CD8-positive, alpha-beta memory T cell (primary cell): ENCODE data around the gene CCDC78. TPM values are rescaled to one million over a fixed set of nuclear protein-coding genes. Genes with fewer than 3 reads are reported as not detected.

Experiments
- CTCF ChIA-PET: fragments of 350-600 bp; sonication (Branson Sonifier 250); formaldehyde crosslinking; loops from one replicate; lab custom pipeline; 2021; ENCODE audit warnings: antibody characterized with exemption; lab: Charles Lee
- POLR2A ChIA-PET: fragments of 350-600 bp; sonication (Branson Sonifier 250); formaldehyde crosslinking; loops from one replicate; lab custom pipeline; 2021; ENCODE audit warnings: antibody characterized with exemption; lab: Charles Lee
- DNase-seq, 5 donors: peaks; one replicate each; pipeline versions ENCODE4 v3.0.0 to v3.0.0-alpha.2; 2020 to 2022; ENCODE audit warnings: mixed read lengths in 1 of 5
- H3K27ac ChIP-seq: one replicate; pipeline ENCODE4 v1.7.0; 2013; ENCODE audit warnings: low read depth, mild to moderate bottlenecking, low read length, moderate library complexity
- H3K27me3 ChIP-seq: 2 replicates; pipeline ENCODE4 v1.7.0; 2013; ENCODE audit warnings: low read length, mild to moderate bottlenecking; ENCODE audit not compliant: insufficient read depth, poor library complexity, severe bottlenecking
- H3K36me3 ChIP-seq: 2 replicates; pipeline ENCODE4 v1.7.0; 2013; ENCODE audit warnings: mild to moderate bottlenecking, low read length, moderate library complexity; ENCODE audit not compliant: insufficient read depth
- H3K4me1 ChIP-seq: 2 replicates; pipeline ENCODE4 v1.7.0; 2013; ENCODE audit warnings: mild to moderate bottlenecking, low read length, moderate library complexity; ENCODE audit not compliant: insufficient read depth
- H3K4me3 ChIP-seq: 2 replicates; pipeline ENCODE4 v1.7.0; 2013; ENCODE audit warnings: mild to moderate bottlenecking, low read length
- H3K9me3 ChIP-seq: 2 replicates; pipeline ENCODE4 v1.7.0; 2013; ENCODE audit warnings: mild to moderate bottlenecking, low read length
- H3K27ac Mint-ChIP-seq, 8 donors: one replicate each; pipeline ENCODE4 v1.8.0; 2020 to 2021; ENCODE audit warnings: mixed read lengths in 8 of 8, mild to moderate bottlenecking in 6 of 8, inconsistent platforms in 3 of 8, moderate library complexity in 3 of 8
- H3K27me3 Mint-ChIP-seq, 2 donors: one replicate each; pipeline ENCODE4 v1.8.0; 2020 to 2021; ENCODE audit warnings: mixed read lengths in 2 of 2, mild to moderate bottlenecking in 1 of 2, moderate library complexity in 1 of 2
- H3K36me3 Mint-ChIP-seq, 3 donors: one replicate each; pipeline ENCODE4 v1.8.0; 2020 to 2021; ENCODE audit warnings: mixed read lengths in 3 of 3, inconsistent platforms in 1 of 3, mild to moderate bottlenecking in 1 of 3
- H3K4me1 Mint-ChIP-seq, 3 donors: one replicate each; pipeline ENCODE4 v1.8.0; 2020 to 2021; ENCODE audit warnings: mixed read lengths in 3 of 3, inconsistent platforms in 1 of 3, mild to moderate bottlenecking in 1 of 3
- H3K4me3 Mint-ChIP-seq, 7 donors: one replicate each; pipeline ENCODE4 v1.8.0; 2020 to 2021; ENCODE audit warnings: mixed read lengths in 7 of 7, mild to moderate bottlenecking in 6 of 7, moderate library complexity in 4 of 7, inconsistent platforms in 2 of 7
- H3K9me3 Mint-ChIP-seq, 5 donors: one replicate each; pipeline ENCODE4 v1.8.0; 2020 to 2022; ENCODE audit warnings: mixed read lengths in 5 of 5, mild to moderate bottlenecking in 3 of 5, moderate library complexity in 2 of 5, inconsistent platforms in 1 of 5
- polyA plus RNA-seq: library from polyadenylated mRNA; unstranded; fragments of 300-500 nt; fragmentation: Illumina TruSeq; gene quantifications from one replicate; pipeline ENCODE4 v1.2.3, GENCODE V29; 2021
- total RNA-seq, 2 experiments: library from RNA; stranded (reverse); gene quantifications; one replicate each; pipeline ENCODE4 v1.2.3, GENCODE V29; 2021

The CCDC78 gene
- total and polyA plus RNA-seq, 3 experiments from 2014 or later, result 0.53 to 9.9 (median 9.8) TPM

GRCh38 chr16:718922-719321, 7.3 kb downstream of the CCDC78 start:
- H3K36me3 Mint-ChIP-seq, result no peaks in the 10 kb centered on the region
- no peak for DNase-seq
- no peak overlapping the region for H3K4me3 ChIP-seq
- H3K4me3 Mint-ChIP-seq, result peak overlapping the region in 6 of 7 donors; percentile 19 to 97 (median 88)
- no peaks in the 10 kb centered on the region for H3K9me3 Mint-ChIP-seq
- H3K4me1 ChIP-seq, result peaks cover 35% of the 10 kb centered on the region
- no peaks in the 10 kb centered on the region for H3K27me3 Mint-ChIP-seq
- H3K36me3 ChIP-seq, result no peaks in the 10 kb centered on the region
- CTCF ChIA-PET, result interaction anchor here (0.9 to 22.8 kb wide), 4 partner anchors 9 to 67 kb away, joined by 4 to 332 read pairs (median 7); partner anchors contain the start of genes CIAO3 and HAGHL
- H3K4me1 Mint-ChIP-seq, result peaks cover 18 to 45% (median 19%) of the 10 kb centered on the region in 3 donors
- POLR2A ChIA-PET, result interaction anchor here (1.4 to 5.9 kb wide), 2 partner anchors 7 to 9 kb away, joined by 10 to 53 read pairs; partner anchors contain the start of genes CCDC78 and HAGHL
- no peaks in the 10 kb centered on the region for H3K27me3 ChIP-seq
- H3K9me3 ChIP-seq, result no peaks in the 10 kb centered on the region
- H3K27ac Mint-ChIP-seq, result peak overlapping the region in 6 of 8 donors; percentile 34 to 98 (median 62)
- no peak overlapping the region for H3K27ac ChIP-seq

- Mint-ChIP-seq H3K36me3 (no peaks in the 10 kb centered on the region), H3K27ac (peak overlapping the region in 2 of 8 donors; percentile 12 to 98), H3K4me1 (peaks cover 18 to 42% (median 19%) of the 10 kb centered on the region in 3 donors), H3K27me3 (no peaks in the 10 kb centered on the region), H3K4me3 (peak overlapping the region in 3 of 7 donors; percentile 88 to 97 (median 89)), H3K9me3 (no peaks in the 10 kb centered on the region)
- Histone ChIP-seq H3K4me3 (no peak overlapping the region), H3K36me3 (no peaks in the 10 kb centered on the region), H3K27ac (no peak overlapping the region), H3K27me3 (no peaks in the 10 kb centered on the region), H3K4me1 (peaks cover 35% of the 10 kb centered on the region), H3K9me3 (no peaks in the 10 kb centered on the region)
- CTCF ChIA-PET, result interaction anchor here (0.9 to 22.8 kb wide), 3 partner anchors 8 to 67 kb away, joined by 4 to 332 read pairs (median 4); partner anchors contain the start of genes CIAO3 and HAGHL
- POLR2A ChIA-PET, result interaction anchor here (5.9 kb wide), 1 partner anchor 8 kb away, joined by 53 read pairs; the partner anchor contains the start of genes CCDC78 and HAGHL
- DNase-seq, result no peak
Measured at GRCh38 chr16:718389-718788, 7.9 kb downstream of the CCDC78 start.

GRCh38 chr16:717450-718245, 8.6 kb downstream of the CCDC78 start:
- ChIA-PET POLR2A (interaction anchor here (5.9 kb wide), 1 partner anchor 9 kb away, joined by 53 read pairs; the partner anchor contains the start of genes CCDC78 and HAGHL), CTCF (interaction anchor here (1.1 to 22.8 kb wide), 2 partner anchors 19 to 68 kb away, joined by 4 to 332 read pairs; partner anchors contain the start of genes CIAO3 and HAGHL)
- no peaks in the 10 kb centered on the region for H3K36me3 Mint-ChIP-seq
- Histone ChIP-seq H3K27me3 (no peaks in the 10 kb centered on the region), H3K36me3 (no peaks in the 10 kb centered on the region), H3K4me1 (peaks cover 33% of the 10 kb centered on the region), H3K27ac (no peak overlapping the region), H3K4me3 (no peak overlapping the region), H3K9me3 (no peaks in the 10 kb centered on the region)
- peaks cover 0 to 2% of the 10 kb centered on the region in 2 donors for H3K27me3 Mint-ChIP-seq
- H3K27ac Mint-ChIP-seq, result no peak overlapping the region
- H3K9me3 Mint-ChIP-seq, result no peaks in the 10 kb centered on the region
- H3K4me3 Mint-ChIP-seq, result peak overlapping the region in 1 of 7 donors; percentile 51
- peaks cover 17 to 40% (median 22%) of the 10 kb centered on the region in 3 donors for H3K4me1 Mint-ChIP-seq
- no peak for DNase-seq

GRCh38 chr16:716768-717325, 9.4 kb downstream of the CCDC78 start:
- Histone ChIP-seq H3K36me3 (no peaks in the 10 kb centered on the region), H3K27me3 (no peaks in the 10 kb centered on the region), H3K4me3 (no peak overlapping the region), H3K4me1 (peaks cover 27% of the 10 kb centered on the region), H3K9me3 (no peaks in the 10 kb centered on the region), H3K27ac (no peak overlapping the region)
- CTCF ChIA-PET, result interaction anchor here (1.0 to 22.8 kb wide), 4 partner anchors 6 to 69 kb away, joined by 3 to 332 read pairs (median 84); partner anchors contain the start of genes ANTKMT, CCDC78, CHTF18 and CIAO3
- Mint-ChIP-seq H3K27me3 (peaks cover 0 to 3% of the 10 kb centered on the region in 2 donors), H3K36me3 (no peaks in the 10 kb centered on the region), H3K4me3 (peak overlapping the region in 5 of 7 donors; percentile 40 to 88 (median 61)), H3K27ac (peak overlapping the region in 3 of 8 donors; percentile 26 to 70 (median 30)), H3K9me3 (no peaks in the 10 kb centered on the region), H3K4me1 (peaks cover 15 to 32% (median 23%) of the 10 kb centered on the region in 3 donors)
- no peak for DNase-seq
- POLR2A ChIA-PET, result interaction anchor here (1.0 to 5.9 kb wide), 2 partner anchors 9 to 13 kb away, joined by 3 to 53 read pairs; partner anchors contain the start of genes CCDC78 and HAGHL

GRCh38 chr16:716200-716568, 10.1 kb downstream of the CCDC78 start:
- CTCF ChIA-PET, result interaction anchor here (0.6 to 22.8 kb wide), 5 partner anchors 7 to 315 kb away, joined by 3 to 332 read pairs (median 59); partner anchors contain the start of genes ANTKMT, CCDC78, CHTF18 and CIAO3
- no peak for DNase-seq
- H3K4me1 Mint-ChIP-seq, result peaks cover 15 to 32% (median 23%) of the 10 kb centered on the region in 3 donors
- Histone ChIP-seq H3K27ac (no peak overlapping the region), H3K36me3 (no peaks in the 10 kb centered on the region), H3K9me3 (no peaks in the 10 kb centered on the region), H3K4me3 (no peak overlapping the region), H3K27me3 (peaks cover 3% of the 10 kb centered on the region), H3K4me1 (peaks cover 22% of the 10 kb centered on the region)
- H3K9me3 Mint-ChIP-seq, result no peaks in the 10 kb centered on the region
- H3K27me3 Mint-ChIP-seq, result peaks cover 0 to 5% of the 10 kb centered on the region in 2 donors
- H3K27ac Mint-ChIP-seq, result peak overlapping the region in 4 of 8 donors; percentile 30 to 70 (median 57)
- POLR2A ChIA-PET, result interaction anchor here (0.8 to 5.9 kb wide), 5 partner anchors 10 to 21 kb away, joined by 3 to 53 read pairs (median 4); partner anchors contain the start of genes CCDC78 and HAGHL
- H3K36me3 Mint-ChIP-seq, result no peaks in the 10 kb centered on the region
- peak overlapping the region; percentile 40 to 88 (median 61) for H3K4me3 Mint-ChIP-seq

- Histone ChIP-seq H3K9me3 (no peaks in the 10 kb centered on the region), H3K4me3 (no peak overlapping the region), H3K36me3 (no peaks in the 10 kb centered on the region), H3K27ac (no peak overlapping the region), H3K27me3 (peaks cover 5% of the 10 kb centered on the region), H3K4me1 (peaks cover 22% of the 10 kb centered on the region)
- peaks cover 15 to 32% (median 23%) of the 10 kb centered on the region in 3 donors for H3K4me1 Mint-ChIP-seq
- CTCF ChIA-PET, result interaction anchor here (0.6 to 22.8 kb wide), 5 partner anchors 7 to 314 kb away, joined by 3 to 332 read pairs (median 59); partner anchors contain the start of genes ANTKMT, CCDC78, CHTF18 and CIAO3
- peak overlapping the region in 1 of 8 donors; percentile 30 for H3K27ac Mint-ChIP-seq
- H3K4me3 Mint-ChIP-seq, result peak overlapping the region; percentile 30 to 88 (median 58)
- H3K9me3 Mint-ChIP-seq, result no peaks in the 10 kb centered on the region
- peaks cover 0 to 7% of the 10 kb centered on the region in 2 donors for H3K27me3 Mint-ChIP-seq
- POLR2A ChIA-PET, result interaction anchor here (0.8 to 5.9 kb wide), 9 partner anchors 11 to 73 kb away, joined by 3 to 53 read pairs (median 5); partner anchors contain the start of genes CCDC78, CHTF18, CIAO3 and HAGHL
- DNase-seq, result no peak
- no peaks in the 10 kb centered on the region for H3K36me3 Mint-ChIP-seq
Measured at GRCh38 chr16:715477-716199, 10.6 kb downstream of the CCDC78 start.
